HepG2 (cell line): ENCODE results near the gene PROX2. TPM values are rescaled to one million over a fixed set of nuclear protein-coding genes. Genes with fewer than 3 reads are reported as not detected.
A peak's percentile ranks its signal among the peaks of the same experiment; 100 is the strongest.

ENCODE experiments used
- BCL6 ChIP-seq: IDR thresholded peaks from 2 replicates; pipeline ENCODE4 v1.6.1; 2016; ENCODE audit warnings: missing genetic modification reagents, missing compliant biosample characterization
- CHD2 ChIP-seq: IDR thresholded peaks from 2 replicates; pipeline ENCODE4 v1.6.1; 2011; ENCODE audit warnings: low read depth, low read length, improper control_type of control experiment
- E2F2 ChIP-seq: sonication (generic); formaldehyde crosslinking; IDR thresholded peaks from 2 replicates; pipeline ENCODE4 v1.4.0; 2020; ENCODE audit warnings: missing genetic modification reagents, borderline replicate concordance
- E2F5 ChIP-seq: sonication (generic); formaldehyde crosslinking; conservative IDR thresholded peaks from 2 replicates; pipeline ENCODE4 v1.4.0; 2020; ENCODE audit warnings: missing genetic modification reagents
- GRHL1 ChIP-seq: sonication (generic); formaldehyde crosslinking; conservative IDR thresholded peaks from 2 replicates; pipeline ENCODE4 v1.8.0; 2022; ENCODE audit warnings: missing genetic modification reagents
- HDAC1 ChIP-seq: sonication (generic); formaldehyde crosslinking; IDR thresholded peaks from 2 replicates; pipeline ENCODE4 v1.5.1; 2020; ENCODE audit warnings: mild to moderate bottlenecking, missing genetic modification reagents
- HOXD1 ChIP-seq: sonication (generic); formaldehyde crosslinking; IDR thresholded peaks from 2 replicates; pipeline ENCODE4 v1.5.0; 2020; ENCODE audit warnings: missing genetic modification reagents
- MAFG ChIP-seq: sonication (generic); formaldehyde crosslinking; IDR thresholded peaks from 2 replicates; pipeline ENCODE4 v1.5.1; 2020; ENCODE audit warnings: mild to moderate bottlenecking, missing genetic modification reagents
- NFATC3 ChIP-seq: sonication (generic); formaldehyde crosslinking; IDR thresholded peaks from 2 replicates; pipeline ENCODE4 v1.5.1; 2020; ENCODE audit warnings: mild to moderate bottlenecking, missing genetic modification reagents
- PCBP1 ChIP-seq: fragments of 200-400 bp; formaldehyde crosslinking; IDR thresholded peaks from 2 replicates; pipeline ENCODE4 v1.6.1; 2017; ENCODE audit warnings: mild to moderate bottlenecking, low read depth, low read length, borderline replicate concordance
- PTBP1 ChIP-seq: fragments of 200-400 bp; formaldehyde crosslinking; IDR thresholded peaks from 2 replicates; pipeline ENCODE4 v1.6.1; 2018; ENCODE audit warnings: low read length, low read depth; ENCODE audit not compliant: poor library complexity, severe bottlenecking
- RARG ChIP-seq: sonication (generic); formaldehyde crosslinking; IDR thresholded peaks from 2 replicates; pipeline ENCODE4 v1.4.0; 2020; ENCODE audit warnings: low read depth, mild to moderate bottlenecking, missing genetic modification reagents
- RBAK ChIP-seq: sonication (generic); formaldehyde crosslinking; IDR thresholded peaks from 2 replicates; pipeline ENCODE4 v1.5.1; 2020; ENCODE audit warnings: mild to moderate bottlenecking, missing genetic modification reagents
- RFX5 ChIP-seq: IDR thresholded peaks from 2 replicates; pipeline ENCODE4 v1.6.1; 2011; ENCODE audit warnings: low read depth, low read length, improper control_type of control experiment
- SMYD3 ChIP-seq: sonication (generic); formaldehyde crosslinking; IDR thresholded peaks from 2 replicates; pipeline ENCODE4 v1.8.1; 2023; ENCODE audit warnings: mild to moderate bottlenecking, missing genetic modification reagents
- ZNF331 ChIP-seq: sonication (generic); formaldehyde crosslinking; IDR thresholded peaks from 2 replicates; pipeline ENCODE4 v1.4.0; 2020; ENCODE audit warnings: missing genetic modification reagents
- ZNF451 ChIP-seq: sonication (generic); formaldehyde crosslinking; IDR thresholded peaks from 2 replicates; pipeline ENCODE4 v1.5.0; 2020; ENCODE audit warnings: mild to moderate bottlenecking, missing genetic modification reagents
- ZNF572 ChIP-seq: sonication (generic); formaldehyde crosslinking; IDR thresholded peaks from 2 replicates; pipeline ENCODE4 v1.5.1; 2020; ENCODE audit warnings: mild to moderate bottlenecking, missing genetic modification reagents
- ZNF607 ChIP-seq: sonication (generic); formaldehyde crosslinking; IDR thresholded peaks from 2 replicates; pipeline ENCODE4 v1.5.1; 2020; ENCODE audit warnings: missing genetic modification reagents, mild to moderate bottlenecking, borderline replicate concordance
- ZNF737 ChIP-seq: sonication (generic); formaldehyde crosslinking; IDR thresholded peaks from 2 replicates; pipeline ENCODE4 v1.5.0; 2020; ENCODE audit warnings: missing genetic modification reagents, mild to moderate bottlenecking, borderline replicate concordance
- ZNF746 ChIP-seq: sonication (generic); formaldehyde crosslinking; IDR thresholded peaks from 2 replicates; pipeline ENCODE4 v1.8.0; 2022; ENCODE audit warnings: mild to moderate bottlenecking, missing genetic modification reagents
- polyA plus RNA-seq, 8 experiments: library from polyadenylated mRNA; depleted of rRNA in 3 of 8; stranded (reverse) in 7 of 8; unstranded in 1 of 8; fragments of >200 nt; fragmentation: Illumina TruSeq in 4 of 8; extraction: Trizol in 4 of 8; gene quantifications; 2 replicates each; pipeline versions ENCODE4 v1.2.1 to v1.2.3, GENCODE V29; 2011 to 2016; ENCODE audit warnings: low read depth in 4 of 8, missing spikeins in 1 of 8, mixed read lengths in 1 of 8; ENCODE audit not compliant: insufficient read depth in 1 of 8
- total RNA-seq, 5 experiments: library from RNA; depleted of rRNA; stranded (reverse); fragments of >200 nt; fragmentation: Illumina TruSeq; extraction: Trizol; gene quantifications; 2 replicates each; pipeline ENCODE4 v1.2.3, GENCODE V29; 2016; ENCODE audit warnings: low read depth in 1 of 5
- TF ChIP-seq, protein P1 (sequence below): sonication (generic); formaldehyde crosslinking; IDR thresholded peaks from 2 replicates; pipeline ENCODE4 v1.4.0; 2020; ENCODE audit warnings: missing genetic modification reagents
- TF ChIP-seq, protein P2 (sequence below): fragments of 450-650 bp; IDR thresholded peaks from 2 replicates; pipeline ENCODE4 v1.6.1; 2017
- TF ChIP-seq, protein P3 (sequence below): sonication (generic); formaldehyde crosslinking; IDR thresholded peaks from 2 replicates; pipeline ENCODE4 v1.8.0; 2023; ENCODE audit warnings: mild to moderate bottlenecking, missing genetic modification reagents

The PROX2 gene
- total and polyA plus RNA-seq, 2 of the 13 experiments (the other 11 are each of a cell fraction or from before 2014, with no cell fraction given), result not detected

DNA sequence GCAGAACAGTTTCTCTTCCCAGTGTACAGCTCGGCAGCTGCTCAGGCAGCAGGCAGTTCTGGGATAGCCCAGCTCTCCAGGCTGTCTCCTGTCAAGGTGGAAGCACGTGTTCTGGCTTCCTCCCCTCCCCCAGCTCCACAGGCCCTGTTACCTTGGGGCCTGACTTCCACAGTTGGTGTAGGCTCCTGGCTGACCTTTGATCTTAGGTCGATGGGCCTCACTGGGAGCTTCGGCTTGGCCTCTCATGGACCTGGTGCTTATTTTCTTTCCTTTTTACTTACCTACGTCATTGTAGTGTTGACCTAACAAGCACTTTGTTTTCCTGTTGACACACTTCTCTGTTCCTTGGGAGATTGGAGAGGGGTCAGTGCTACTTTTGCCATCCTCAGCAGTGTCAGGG, 22.7 kb upstream of the PROX2 start (continued):
- TF ChIP-seq, protein P1, sequence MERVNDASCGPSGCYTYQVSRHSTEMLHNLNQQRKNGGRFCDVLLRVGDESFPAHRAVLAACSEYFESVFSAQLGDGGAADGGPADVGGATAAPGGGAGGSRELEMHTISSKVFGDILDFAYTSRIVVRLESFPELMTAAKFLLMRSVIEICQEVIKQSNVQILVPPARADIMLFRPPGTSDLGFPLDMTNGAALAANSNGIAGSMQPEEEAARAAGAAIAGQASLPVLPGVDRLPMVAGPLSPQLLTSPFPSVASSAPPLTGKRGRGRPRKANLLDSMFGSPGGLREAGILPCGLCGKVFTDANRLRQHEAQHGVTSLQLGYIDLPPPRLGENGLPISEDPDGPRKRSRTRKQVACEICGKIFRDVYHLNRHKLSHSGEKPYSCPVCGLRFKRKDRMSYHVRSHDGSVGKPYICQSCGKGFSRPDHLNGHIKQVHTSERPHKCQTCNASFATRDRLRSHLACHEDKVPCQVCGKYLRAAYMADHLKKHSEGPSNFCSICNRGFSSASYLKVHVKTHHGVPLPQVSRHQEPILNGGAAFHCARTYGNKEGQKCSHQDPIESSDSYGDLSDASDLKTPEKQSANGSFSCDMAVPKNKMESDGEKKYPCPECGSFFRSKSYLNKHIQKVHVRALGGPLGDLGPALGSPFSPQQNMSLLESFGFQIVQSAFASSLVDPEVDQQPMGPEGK (CRISPR knock-in tag), result peak; percentile 52
- TF ChIP-seq MAFG (no peak), CHD2 (peak; percentile 69), RBAK (no peak), ZNF607 (CRISPR knock-in tag) (0 out of 2 replicates have a peak, but pooled peaks have one; percentile 50), E2F2 (no peak), RARG (CRISPR knock-in tag) (no peak), HDAC1 (CRISPR knock-in tag) (peak; percentile 92), NFATC3 (no peak), BCL6 (peak; percentile 52), HOXD1 (CRISPR knock-in tag) (no peak), PTBP1 (no peak), PCBP1 (no peak), E2F5 (CRISPR knock-in tag) (no peak), GRHL1 (CRISPR knock-in tag) (no peak), ZNF572 (CRISPR knock-in tag) (0 out of 2 replicates have a peak, but pooled peaks have one; percentile 54), RFX5 (no peak), ZNF331 (CRISPR knock-in tag) (peak; percentile 86; the same call in 1 of the 2 replicates), ZNF746 (0 out of 2 replicates have a peak, but pooled peaks have one; percentile 14), ZNF451 (CRISPR knock-in tag) (no peak), SMYD3 (CRISPR knock-in tag) (peak; percentile 57; the same call in 1 of the 2 replicates), ZNF737 (CRISPR knock-in tag) (no peak)
- TF ChIP-seq, protein P2, sequence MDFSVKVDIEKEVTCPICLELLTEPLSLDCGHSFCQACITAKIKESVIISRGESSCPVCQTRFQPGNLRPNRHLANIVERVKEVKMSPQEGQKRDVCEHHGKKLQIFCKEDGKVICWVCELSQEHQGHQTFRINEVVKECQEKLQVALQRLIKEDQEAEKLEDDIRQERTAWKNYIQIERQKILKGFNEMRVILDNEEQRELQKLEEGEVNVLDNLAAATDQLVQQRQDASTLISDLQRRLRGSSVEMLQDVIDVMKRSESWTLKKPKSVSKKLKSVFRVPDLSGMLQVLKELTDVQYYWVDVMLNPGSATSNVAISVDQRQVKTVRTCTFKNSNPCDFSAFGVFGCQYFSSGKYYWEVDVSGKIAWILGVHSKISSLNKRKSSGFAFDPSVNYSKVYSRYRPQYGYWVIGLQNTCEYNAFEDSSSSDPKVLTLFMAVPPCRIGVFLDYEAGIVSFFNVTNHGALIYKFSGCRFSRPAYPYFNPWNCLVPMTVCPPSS, result no peak
- TF ChIP-seq, protein P3, sequence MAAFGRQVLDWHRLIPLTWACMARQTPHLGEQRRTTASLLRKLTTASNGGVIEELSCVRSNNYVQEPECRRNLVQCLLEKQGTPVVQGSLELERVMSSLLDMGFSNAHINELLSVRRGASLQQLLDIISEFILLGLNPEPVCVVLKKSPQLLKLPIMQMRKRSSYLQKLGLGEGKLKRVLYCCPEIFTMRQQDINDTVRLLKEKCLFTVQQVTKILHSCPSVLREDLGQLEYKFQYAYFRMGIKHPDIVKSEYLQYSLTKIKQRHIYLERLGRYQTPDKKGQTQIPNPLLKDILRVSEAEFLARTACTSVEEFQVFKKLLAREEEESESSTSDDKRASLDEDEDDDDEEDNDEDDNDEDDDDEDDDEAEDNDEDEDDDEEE (CRISPR knock-in tag), result 0 out of 2 replicates have a peak, but pooled peaks have one; percentile 56
